GM21717 (cell line): ENCODE measurements around the gene PHKA2.

Source experiments
- ATAC-seq: cut with Tn5 transposase; IDR thresholded peaks from one replicate; pipeline ENCODE4 v1.9.1; 2021; ENCODE audit warnings: mild to moderate bottlenecking, moderate library complexity; ENCODE audit not compliant: unreplicated experiment

PHKA2 gene

DNA sequence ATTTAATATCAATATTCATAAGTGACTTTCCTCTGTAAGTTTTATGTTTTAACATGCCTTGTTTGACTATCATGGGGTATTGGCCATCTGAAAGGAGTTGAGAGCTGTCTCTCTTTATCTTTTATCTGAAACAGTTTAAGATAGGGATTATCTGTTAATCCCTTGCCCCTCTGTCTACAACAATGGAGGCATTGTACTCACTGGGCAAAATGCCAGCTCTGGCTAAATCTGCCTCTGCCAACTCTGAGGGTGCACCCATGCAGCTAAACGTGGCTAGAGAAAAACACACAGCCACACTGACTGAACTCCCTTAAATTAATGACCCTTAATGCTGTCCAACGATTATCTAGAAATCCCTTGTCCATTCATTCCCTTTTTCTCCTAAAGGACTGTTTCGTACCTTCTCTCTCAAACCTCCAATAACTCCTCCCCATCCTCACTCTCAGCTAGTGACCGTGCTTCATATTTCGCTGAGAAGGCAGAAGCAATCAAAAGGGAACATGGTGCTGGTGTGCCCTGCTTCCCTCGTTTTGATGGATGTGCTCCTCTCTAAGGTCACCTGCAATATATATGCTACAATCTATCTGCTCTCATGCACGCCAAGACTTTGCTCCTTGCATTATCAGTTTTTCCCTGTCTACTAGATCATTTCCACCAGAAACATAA, 10.3 kb downstream of the PHKA2 start:
- no peak for ATAC-seq

- ATAC-seq, result no peak
Measured at GRCh38 chrX:18971506-18971905, 12.4 kb downstream of the PHKA2 start.

DNA sequence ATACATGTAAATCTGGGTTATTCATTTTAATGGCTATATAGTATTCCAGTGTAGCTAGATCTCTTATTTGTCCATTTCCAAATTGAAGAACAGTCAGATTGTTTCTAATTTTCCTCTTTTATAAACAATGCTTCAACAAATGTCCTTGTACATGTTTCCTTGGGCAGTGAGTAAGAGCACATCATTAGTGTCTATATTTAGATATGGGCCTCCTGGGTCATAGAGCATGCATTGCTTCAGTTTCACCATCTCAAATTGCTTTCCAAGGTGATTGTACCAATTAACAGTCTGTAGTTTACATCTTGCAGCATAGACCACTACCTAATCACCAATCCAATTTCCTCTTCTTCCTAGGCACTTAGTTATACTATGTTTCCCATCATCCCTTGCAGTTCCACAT, 13.4 kb downstream of the PHKA2 start:
- ATAC-seq, result no peak

- no peak for ATAC-seq
Measured at GRCh38 chrX:18966624-18967023, 17.3 kb downstream of the PHKA2 start.

GRCh38 chrX:18964901-18965300, 19.0 kb downstream of the PHKA2 start:
- no peak for ATAC-seq

GRCh38 chrX:18964026-18964425, 19.9 kb downstream of the PHKA2 start:
- ATAC-seq, result no peak

DNA sequence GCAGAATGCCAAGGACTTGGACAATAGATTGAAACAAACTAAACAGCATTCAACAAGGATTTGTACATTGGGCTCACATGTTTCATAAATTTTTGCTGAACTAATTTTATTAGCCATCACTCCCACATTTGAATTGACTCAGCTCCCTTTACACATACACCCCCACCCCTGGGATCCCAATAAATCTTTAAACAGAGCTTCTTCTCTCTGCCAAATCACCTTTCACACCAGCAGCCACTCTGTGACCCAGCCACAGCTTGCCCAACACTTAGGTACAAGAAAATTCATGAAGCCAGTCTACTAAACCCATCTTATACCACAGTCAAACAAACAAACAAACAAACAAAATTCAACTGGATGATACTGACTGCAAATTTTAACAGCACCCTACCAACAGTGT, 21.6 kb downstream of the PHKA2 start:
- ATAC-seq, result no peak

GRCh38 chrX:18961686-18962085, 22.2 kb downstream of the PHKA2 start:
- ATAC-seq, result no peak

GRCh38 chrX:18956303-18957032, 27.4 kb downstream of the PHKA2 start:
- no peak for ATAC-seq

DNA sequence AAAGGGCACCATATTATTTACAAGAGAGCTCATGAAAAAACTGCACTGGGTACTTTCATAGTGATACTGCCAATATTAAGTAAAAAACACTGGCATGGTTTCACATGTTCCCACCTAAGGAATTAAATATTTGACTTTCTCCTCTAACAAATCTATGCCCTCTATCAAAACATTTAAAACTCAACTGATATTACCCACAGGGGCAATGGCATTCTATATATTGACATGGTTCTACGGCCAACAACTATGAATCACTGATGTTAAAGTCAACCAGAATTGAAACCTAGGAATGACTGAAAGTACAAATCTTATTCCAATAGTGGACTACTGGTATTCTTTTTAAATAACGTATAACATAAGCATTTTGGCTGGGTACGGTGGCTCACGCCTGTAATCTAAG, 28.2 kb downstream of the PHKA2 start:
- no peak for ATAC-seq

GRCh38 chrX:18951032-18951431, 32.9 kb downstream of the PHKA2 start:
- no peak for ATAC-seq

- no peak for ATAC-seq
Measured at GRCh38 chrX:18949944-18950301, 34.0 kb downstream of the PHKA2 start.

- ATAC-seq, result no peak
Measured at GRCh38 chrX:18949291-18949943, 34.5 kb downstream of the PHKA2 start.

- no peak for ATAC-seq
Measured at GRCh38 chrX:18946611-18947010, 37.3 kb downstream of the PHKA2 start.

GRCh38 chrX:18946157-18946556, 37.8 kb downstream of the PHKA2 start:
- no peak for ATAC-seq

GRCh38 chrX:18945483-18945882, 38.4 kb downstream of the PHKA2 start:
- no peak for ATAC-seq

DNA sequence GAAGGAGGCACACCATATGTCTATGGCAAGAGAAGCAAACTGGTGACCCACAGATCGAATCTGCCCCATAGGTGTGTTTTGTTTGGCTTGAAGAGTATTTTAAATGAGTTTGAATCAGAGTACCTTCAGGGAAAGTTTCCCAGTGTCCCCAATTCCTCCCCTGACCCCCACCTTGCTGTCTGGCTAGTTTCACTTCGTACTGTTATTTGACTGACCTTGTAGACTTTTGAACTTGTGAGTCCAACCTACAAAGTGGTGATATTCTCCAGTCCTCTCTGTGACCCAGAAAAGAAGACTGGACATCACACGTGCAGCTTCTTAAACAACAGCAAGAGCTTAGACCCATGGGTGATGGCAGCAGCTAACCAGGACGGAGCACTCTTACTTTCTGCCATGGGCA, 39.4 kb downstream of the PHKA2 start:
- ATAC-seq, result no peak

GRCh38 chrX:18941896-18942295, 42.0 kb downstream of the PHKA2 start:
- no peak for ATAC-seq

DNA sequence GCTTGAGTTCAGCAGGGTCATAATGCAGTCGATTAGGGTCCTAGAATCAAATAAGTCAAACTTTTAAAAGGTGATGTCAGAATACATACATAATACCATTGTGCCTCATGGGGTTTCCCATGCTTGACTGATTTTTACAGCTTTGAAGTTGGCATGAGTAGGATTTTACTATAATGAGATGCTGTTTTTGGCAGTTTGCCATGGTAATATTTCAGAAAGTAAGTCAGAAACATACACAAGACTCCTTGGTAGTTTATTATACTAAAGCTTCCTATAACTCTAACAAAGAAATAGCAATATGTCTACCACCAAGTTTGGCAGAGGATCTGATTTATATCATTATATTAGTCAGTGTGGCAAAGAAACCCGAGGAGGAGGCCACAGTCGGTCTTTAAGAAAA, 45.2 kb downstream of the PHKA2 start:
- no peak for ATAC-seq

GRCh38 chrX:18937173-18937572, 46.7 kb downstream of the PHKA2 start:
- no peak for ATAC-seq

GRCh38 chrX:18935893-18936292, 48.0 kb downstream of the PHKA2 start:
- no peak for ATAC-seq

GRCh38 chrX:18934708-18935107, 49.2 kb downstream of the PHKA2 start:
- no peak for ATAC-seq
